NCI-H526 (cell line): ENCODE data around the gene NEDD4L.
"Not testable (repeated sequence)": the region's sequence is repeated elsewhere in the genome, so short reads cannot be mapped to it uniquely, and the experiment has no call there.

ENCODE experiments used
- DNase-seq, 2 experiments: peaks; one replicate each; lab custom pipeline; 2025; lab: John Stamatoyannopoulos, UW

Gene NEDD4L

GRCh38 chr18:58239879-58240278 is 195.9 kb downstream of the NEDD4L start:
- DNase-seq = no peak

GRCh38 chr18:58241026-58241679 is 197.1 kb downstream of the NEDD4L start:
- peak in 1 of 2 experiments; percentile 15 for DNase-seq

GRCh38 chr18:58241877-58242276 is 197.9 kb downstream of the NEDD4L start:
- DNase-seq = peak; percentile 78 to 83

GRCh38 chr18:58242435-58242834 is 198.4 kb downstream of the NEDD4L start:
- no peak for DNase-seq

- DNase-seq = no peak
These were observed 198.9 kb downstream of the NEDD4L start for GRCh38 chr18:58242968-58243367.

- no peak for DNase-seq
These were observed 199.4 kb downstream of the NEDD4L start for GRCh38 chr18:58243401-58243800.

GRCh38 chr18:58247363-58247834 is 203.4 kb downstream of the NEDD4L start:
- peak in 1 of 2 experiments; percentile 39 for DNase-seq

GRCh38 chr18:58249712-58250111 is 205.7 kb downstream of the NEDD4L start:
- no peak for DNase-seq

- DNase-seq = no peak
These were observed 207.4 kb downstream of the NEDD4L start for GRCh38 chr18:58251416-58251815.

- no peak for DNase-seq
These were observed 208.1 kb downstream of the NEDD4L start for GRCh38 chr18:58252166-58252565.

GRCh38 chr18:58253318-58253717 is 209.3 kb downstream of the NEDD4L start:
- no peak for DNase-seq

GRCh38 chr18:58253871-58254270 is 209.8 kb downstream of the NEDD4L start:
- peak in 1 of 2 experiments; percentile 3 for DNase-seq

- no peak for DNase-seq
These were observed 211.0 kb downstream of the NEDD4L start for GRCh38 chr18:58254873-58255511.

GRCh38 chr18:58255701-58256311 is 211.8 kb downstream of the NEDD4L start:
- DNase-seq = no peak

- DNase-seq = no peak
These were observed 212.5 kb downstream of the NEDD4L start for GRCh38 chr18:58256316-58257080.

- DNase-seq = peak in 1 of 2 experiments; percentile 15
These were observed 213.4 kb downstream of the NEDD4L start for GRCh38 chr18:58257461-58257860.

GRCh38 chr18:58258692-58259342 is 214.8 kb downstream of the NEDD4L start:
- no peak for DNase-seq

GRCh38 chr18:58263055-58263957 is 219.3 kb downstream of the NEDD4L start:
- no peak for DNase-seq

- no peak for DNase-seq
These were observed 220.0 kb downstream of the NEDD4L start for GRCh38 chr18:58264075-58264474.

- DNase-seq = no peak
These were observed 220.8 kb downstream of the NEDD4L start for GRCh38 chr18:58264840-58265239.

- not testable (repeated sequence) for DNase-seq
These were observed 221.5 kb downstream of the NEDD4L start for GRCh38 chr18:58265489-58265888.
